NCI-H1436 treated with DMSO at 0.1 percent for 48 hours (cell line): ENCODE measurements around the gene SLC46A1.

Source experiments
- DNase-seq: peaks from one replicate; lab custom pipeline; 2025; lab: John Stamatoyannopoulos, UW

Gene SLC46A1

GRCh38 chr17:28350271-28350670 lies 55.7 kb downstream of the SLC46A1 start:
- no peak for DNase-seq

GRCh38 chr17:28348979-28349378 lies 57.0 kb downstream of the SLC46A1 start:
- DNase-seq: no peak

- DNase-seq: no peak
Observed at GRCh38 chr17:28347261-28347891, 58.6 kb downstream of the SLC46A1 start.

GRCh38 chr17:28346746-28347246 lies 59.2 kb downstream of the SLC46A1 start:
- no peak for DNase-seq

GRCh38 chr17:28346199-28346580 lies 59.8 kb downstream of the SLC46A1 start:
- DNase-seq: no peak

- DNase-seq: no peak
Observed at GRCh38 chr17:28345419-28346198, 60.4 kb downstream of the SLC46A1 start.
